Mesenchymal stem cell (in vitro differentiated cells and primary cell): ENCODE measurements around the gene HIPK2.
A peak's percentile ranks its signal among the peaks of the same experiment; 100 is the strongest.

Source experiments
- DNase-seq: peaks from one replicate; pipeline ENCODE4 v3.0.0-alpha.2; 2013
- H2AFZ ChIP-seq: one replicate; pipeline ENCODE4 v1.6.1; 2013; ENCODE audit warnings: low read depth, mild to moderate bottlenecking, control low read depth, inconsistent platforms, low read length, moderate library complexity
- H2AK5ac ChIP-seq: 2 replicates; pipeline ENCODE4 v1.6.1; 2013; ENCODE audit warnings: low read length, moderate library complexity, mild to moderate bottlenecking, inconsistent platforms; ENCODE audit not compliant: severe bottlenecking
- H2BK120ac ChIP-seq: one replicate; pipeline ENCODE4 v1.6.1; 2013; ENCODE audit warnings: low read depth, mild to moderate bottlenecking, inconsistent platforms, low read length, moderate library complexity
- H2BK12ac ChIP-seq, 2 experiments: one replicate each; pipeline ENCODE4 v1.6.1; 2013; ENCODE audit warnings: inconsistent platforms in 2 of 2, low read length in 2 of 2, mild to moderate bottlenecking in 2 of 2, moderate library complexity in 2 of 2, control low read depth in 1 of 2
- H2BK15ac ChIP-seq: one replicate; pipeline ENCODE4 v1.6.1; 2013; ENCODE audit warnings: mild to moderate bottlenecking, low read depth, inconsistent platforms; ENCODE audit not compliant: poor library complexity, severe bottlenecking
- H2BK5ac ChIP-seq: 2 replicates; pipeline ENCODE4 v1.6.1; 2013; ENCODE audit warnings: low read depth, mild to moderate bottlenecking, low read length, control low read depth, inconsistent platforms; ENCODE audit not compliant: poor library complexity, severe bottlenecking
- H3K14ac ChIP-seq, 2 experiments: one replicate each; pipeline ENCODE4 v1.6.1; 2013; ENCODE audit warnings: inconsistent platforms in 2 of 2, low read length in 2 of 2, control low read depth in 1 of 2, mild to moderate bottlenecking in 1 of 2, moderate library complexity in 1 of 2
- H3K18ac ChIP-seq, 2 experiments: one replicate each; pipeline ENCODE4 v1.6.1; 2013; ENCODE audit warnings: inconsistent platforms in 2 of 2, low read length in 2 of 2, control low read depth in 1 of 2, low read depth in 1 of 2, mild to moderate bottlenecking in 1 of 2
- H3K23ac ChIP-seq, 2 experiments: one replicate each; pipeline ENCODE4 v1.6.1; 2013; ENCODE audit warnings: inconsistent platforms in 2 of 2, low read length in 2 of 2, mild to moderate bottlenecking in 2 of 2, moderate library complexity in 2 of 2, control low read depth in 1 of 2
- H3K27ac ChIP-seq: 2 replicates; pipeline ENCODE4 v1.5.1; 2013; ENCODE audit warnings: mild to moderate bottlenecking, moderate library complexity, low read length, control low read depth, inconsistent platforms; ENCODE audit not compliant: poor library complexity, severe bottlenecking
- H3K27me3 ChIP-seq, 2 experiments: 2 replicates each; pipeline versions ENCODE4 v1.6.1 to v1.7.0; 2013; ENCODE audit warnings: low read length in 2 of 2, mild to moderate bottlenecking in 2 of 2, moderate library complexity in 2 of 2, control low read depth in 1 of 2, inconsistent platforms in 1 of 2; ENCODE audit not compliant: control insufficient read depth in 1 of 2, insufficient read depth in 1 of 2
- H3K36me3 ChIP-seq, 2 experiments: 2 replicates each; pipeline versions ENCODE4 v1.6.1 to v1.7.0; 2013; ENCODE audit warnings: low read length in 2 of 2, control low read depth in 1 of 2, inconsistent platforms in 1 of 2, low read depth in 1 of 2, mild to moderate bottlenecking in 1 of 2; ENCODE audit not compliant: insufficient read depth in 2 of 2, control insufficient read depth in 1 of 2
- H3K4ac ChIP-seq, 2 experiments: one replicate each; pipeline ENCODE4 v1.6.1; 2013; ENCODE audit warnings: inconsistent platforms in 2 of 2, low read length in 2 of 2, mild to moderate bottlenecking in 2 of 2, moderate library complexity in 2 of 2, control low read depth in 1 of 2, low read depth in 1 of 2
- H3K4me1 ChIP-seq: 2 replicates; pipeline ENCODE4 v1.6.1; 2013; ENCODE audit warnings: low read depth, low read length, control low read depth; ENCODE audit not compliant: control insufficient read depth, insufficient read depth
- H3K4me2 ChIP-seq: 2 replicates; pipeline ENCODE4 v1.6.1; 2013; ENCODE audit warnings: low read length, mild to moderate bottlenecking, inconsistent platforms; ENCODE audit not compliant: poor library complexity, severe bottlenecking
- H3K4me3 ChIP-seq, 2 experiments: 2 replicates each; pipeline versions ENCODE4 v1.5.1 to v1.7.0; 2013; ENCODE audit warnings: low read length in 2 of 2, mild to moderate bottlenecking in 2 of 2, control low read depth in 1 of 2, low read depth in 1 of 2; ENCODE audit not compliant: insufficient read depth in 1 of 2
- H3K79me1 ChIP-seq: replicated peaks from 2 replicates; pipeline ENCODE4 v1.6.1; 2013; ENCODE audit warnings: mild to moderate bottlenecking, control low read depth, low read length, inconsistent platforms; ENCODE audit not compliant: poor library complexity, severe bottlenecking
- H3K9ac ChIP-seq: 2 replicates; pipeline ENCODE4 v1.7.0; 2013; ENCODE audit warnings: mild to moderate bottlenecking, low read length, moderate library complexity
- H3K9me3 ChIP-seq: 2 replicates; pipeline ENCODE4 v1.7.0; 2013; ENCODE audit warnings: mild to moderate bottlenecking, low read length; ENCODE audit not compliant: control insufficient read depth
- H4K8ac ChIP-seq: one replicate; pipeline ENCODE4 v1.6.1; 2013; ENCODE audit warnings: inconsistent platforms, mild to moderate bottlenecking, low read length, moderate library complexity
- H4K91ac ChIP-seq: one replicate; pipeline ENCODE4 v1.6.1; 2013; ENCODE audit warnings: mild to moderate bottlenecking, low read length, inconsistent platforms
- WGBS: methylation state at CpG from one replicate; pipeline ENCODE4 v1.1.7; 2013; ENCODE audit warnings: mixed read lengths; 5-methylcytosine and 5-hydroxymethylcytosine counted together

The HIPK2 gene

GRCh38 chr7:139573871-139574270, 203.9 kb downstream of the HIPK2 start:
- no peak overlapping the region for H2BK120ac ChIP-seq
- H3K9ac ChIP-seq, result no peak overlapping the region
- H2BK15ac ChIP-seq, result no peak overlapping the region
- no peak overlapping the region for H2AFZ ChIP-seq
- no peak overlapping the region for H3K4ac ChIP-seq
- H3K4me2 ChIP-seq, result no peak overlapping the region
- no peaks in the 10 kb centered on the region for H3K27me3 ChIP-seq
- no peak overlapping the region for H3K23ac ChIP-seq
- H3K36me3 ChIP-seq, result peaks cover 63 to 73% of the 10 kb centered on the region in 2 experiments
- H3K14ac ChIP-seq, result no peak overlapping the region
- H3K9me3 ChIP-seq, result no peaks in the 10 kb centered on the region
- DNase-seq, result no peak
- WGBS, result 94% methylated on average over 4 of the region's 9 CpGs
- no peaks in the 10 kb centered on the region for H3K4me1 ChIP-seq
- no peak overlapping the region for H3K27ac ChIP-seq
- H3K4me3 ChIP-seq, result no peak overlapping the region
- H4K8ac ChIP-seq, result no peak overlapping the region
- no peak overlapping the region for H2BK5ac ChIP-seq
- no peak overlapping the region for H3K18ac ChIP-seq
- peaks cover 42% of the 10 kb centered on the region for H3K79me1 ChIP-seq
- H4K91ac ChIP-seq, result no peak overlapping the region
- H2BK12ac ChIP-seq, result no peak overlapping the region
- no peak overlapping the region for H2AK5ac ChIP-seq

GRCh38 chr7:139572704-139573385, 205.0 kb downstream of the HIPK2 start:
- no peak for DNase-seq
- Histone ChIP-seq H3K23ac (no peak overlapping the region), H3K4me2 (no peak overlapping the region), H2AFZ (no peak overlapping the region), H3K27ac (no peak overlapping the region), H3K14ac (no peak overlapping the region), H3K4me3 (no peak overlapping the region), H2BK12ac (no peak overlapping the region), H3K9ac (no peak overlapping the region), H3K4me1 (no peaks in the 10 kb centered on the region), H3K27me3 (no peaks in the 10 kb centered on the region), H2BK120ac (no peak overlapping the region), H2AK5ac (no peak overlapping the region), H3K9me3 (no peaks in the 10 kb centered on the region), H4K8ac (no peak overlapping the region), H2BK15ac (no peak overlapping the region), H4K91ac (no peak overlapping the region), H3K4ac (no peak overlapping the region), H2BK5ac (no peak overlapping the region), H3K18ac (no peak overlapping the region), H3K79me1 (peaks cover 45% of the 10 kb centered on the region), H3K36me3 (peaks cover 67 to 78% of the 10 kb centered on the region in 2 experiments)
- WGBS, result 97% methylated on average over 29 of the region's 38 CpGs

- no peak overlapping the region for H2BK15ac ChIP-seq
These were observed 205.7 kb downstream of the HIPK2 start for GRCh38 chr7:139572071-139572470.

GRCh38 chr7:139571651-139572050, 206.1 kb downstream of the HIPK2 start:
- Histone ChIP-seq H3K4me2 (no peak overlapping the region), H3K9ac (no peak overlapping the region), H3K4me1 (no peaks in the 10 kb centered on the region), H3K27ac (no peak overlapping the region), H3K79me1 (peaks cover 46% of the 10 kb centered on the region), H3K23ac (no peak overlapping the region), H4K8ac (no peak overlapping the region), H4K91ac (no peak overlapping the region), H2BK15ac (no peak overlapping the region), H2AFZ (no peak overlapping the region), H3K27me3 (no peaks in the 10 kb centered on the region), H3K36me3 (peaks cover 71 to 82% of the 10 kb centered on the region in 2 experiments), H3K4me3 (no peak overlapping the region), H3K18ac (no peak overlapping the region), H3K4ac (no peak overlapping the region), H2BK120ac (no peak overlapping the region), H2AK5ac (no peak overlapping the region), H3K9me3 (no peaks in the 10 kb centered on the region), H2BK12ac (peak overlapping the region in 1 of 2 experiments; percentile 2), H2BK5ac (no peak overlapping the region), H3K14ac (no peak overlapping the region)
- WGBS, result over 99% methylated on average over 20 of the region's 20 CpGs
- no peak for DNase-seq

More at GRCh38 chr7:139572071-139572470, 205.7 kb downstream of the HIPK2 start:
- no peaks in the 10 kb centered on the region for H3K27me3 ChIP-seq
- H3K4me3 ChIP-seq, result no peak overlapping the region
- H3K4ac ChIP-seq, result no peak overlapping the region
- peaks cover 68 to 80% of the 10 kb centered on the region in 2 experiments for H3K36me3 ChIP-seq
- H2AK5ac ChIP-seq, result no peak overlapping the region
- H2BK5ac ChIP-seq, result no peak overlapping the region
- no peak overlapping the region for H3K9ac ChIP-seq
- no peak overlapping the region for H3K14ac ChIP-seq
- WGBS, result 96% methylated on average over 12 of the region's 15 CpGs
- no peak overlapping the region for H2AFZ ChIP-seq
- H3K79me1 ChIP-seq, result peaks cover 46% of the 10 kb centered on the region
- H3K18ac ChIP-seq, result no peak overlapping the region
- no peak overlapping the region for H2BK12ac ChIP-seq
- no peak overlapping the region for H4K91ac ChIP-seq
- no peak overlapping the region for H3K23ac ChIP-seq
- H3K4me2 ChIP-seq, result no peak overlapping the region
- no peak overlapping the region for H3K27ac ChIP-seq
- no peaks in the 10 kb centered on the region for H3K9me3 ChIP-seq
- H2BK120ac ChIP-seq, result no peak overlapping the region
- H3K4me1 ChIP-seq, result no peaks in the 10 kb centered on the region
- no peak for DNase-seq
- H4K8ac ChIP-seq, result no peak overlapping the region
